HEK293 (cell line): ENCODE results near the gene LY6G5C.

Experiments used
- CTCF ChIP-seq: fragments of 450-650 bp; formaldehyde crosslinking; IDR thresholded peaks from 2 replicates; pipeline ENCODE4 v1.5.1; 2016; ENCODE audit warnings: missing biosample characterization, missing genetic modification characterization
- REPIN1 ChIP-seq: fragments of 450-650 bp; formaldehyde crosslinking; IDR thresholded peaks from 2 replicates; pipeline ENCODE4 v1.5.1; 2017; ENCODE audit warnings: missing biosample characterization, missing genetic modification characterization, low read depth
- ZNF121 ChIP-seq: fragments of 450-650 bp; formaldehyde crosslinking; IDR thresholded peaks from 2 replicates; pipeline ENCODE4 v1.5.1; 2016; ENCODE audit warnings: missing biosample characterization, missing genetic modification characterization

- TF ChIP-seq ZNF121 (tag by site-specific recombination) (no peak), CTCF (tag by site-specific recombination) (no peak), REPIN1 (tag by site-specific recombination) (no peak)
Measured at GRCh38 chr6:31701666-31702404, 21.0 kb upstream of the LY6G5C start.
